Neural crest cell (in vitro differentiated cells): ENCODE measurements around the gene PROM2. TPM values are rescaled to one million over a fixed set of nuclear protein-coding genes. Genes with fewer than 3 reads are reported as not detected.

ENCODE experiments used
- DNase-seq: peaks from one replicate; pipeline ENCODE4 v3.0.0; 2021; ENCODE audit warnings: low read depth, mixed read lengths, low spot score
- H3K27ac Mint-ChIP-seq: one replicate; pipeline ENCODE4 v1.8.0; 2021; ENCODE audit warnings: mild to moderate bottlenecking, mixed read lengths; ENCODE audit not compliant: unreplicated experiment
- H3K27me3 Mint-ChIP-seq: 2 replicates; pipeline ENCODE4 v1.8.0; 2021; ENCODE audit warnings: low read depth, mild to moderate bottlenecking, mixed read lengths
- H3K36me3 Mint-ChIP-seq: 2 replicates; pipeline ENCODE4 v1.8.0; 2021; ENCODE audit warnings: low read depth, mild to moderate bottlenecking, mixed read lengths
- H3K4me1 Mint-ChIP-seq: 2 replicates; pipeline ENCODE4 v1.8.0; 2021; ENCODE audit warnings: mixed read lengths
- H3K4me3 Mint-ChIP-seq: one replicate; pipeline ENCODE4 v1.8.0; 2021; ENCODE audit warnings: mild to moderate bottlenecking, mixed read lengths
- H3K9me3 Mint-ChIP-seq: 2 replicates; pipeline ENCODE4 v1.8.0; 2021; ENCODE audit warnings: mixed read lengths
- CTCF ChIP-seq: fragments of 200-600 bp; sonication (generic); conservative IDR thresholded peaks from 2 replicates; pipeline ENCODE4 v1.5.0; 2021; ENCODE audit warnings: antibody characterized with exemption, mild to moderate bottlenecking
- total RNA-seq: library from RNA; stranded (reverse); gene quantifications from 2 replicates; pipeline ENCODE4 v1.2.1, GENCODE V29; 2021

PROM2 gene
- total RNA-seq, 1 donor from 2014 or later = 1.8 TPM

- Mint-ChIP-seq H3K36me3 (peaks cover 3% of the 10 kb centered on the region), H3K4me3 (no peak overlapping the region), H3K4me1 (peaks cover 5% of the 10 kb centered on the region), H3K27me3 (no peaks in the 10 kb centered on the region), H3K27ac (peak overlapping the region; percentile 8), H3K9me3 (peaks cover 3% of the 10 kb centered on the region)
- DNase-seq = no peak
- TF ChIP-seq CTCF = no peak
These were observed 13.9 kb upstream of the PROM2 start for GRCh38 chr2:95260028-95261023.

GRCh38 chr2:95261602-95262001, 12.6 kb upstream of the PROM2 start:
- Mint-ChIP-seq H3K36me3 (peaks cover 2% of the 10 kb centered on the region), H3K4me3 (no peak overlapping the region), H3K27me3 (no peaks in the 10 kb centered on the region), H3K27ac (no peak overlapping the region), H3K9me3 (peaks cover 3% of the 10 kb centered on the region), H3K4me1 (peaks cover 5% of the 10 kb centered on the region)
- TF ChIP-seq CTCF = no peak
- DNase-seq = no peak

- no peaks in the 10 kb centered on the region for H3K27me3 Mint-ChIP-seq
- no peak overlapping the region for H3K27ac Mint-ChIP-seq
- DNase-seq = no peak
- H3K4me1 Mint-ChIP-seq = peaks cover 12% of the 10 kb centered on the region
- no peak for TF ChIP-seq CTCF
- H3K9me3 Mint-ChIP-seq = peaks cover 3% of the 10 kb centered on the region
- H3K36me3 Mint-ChIP-seq = no peaks in the 10 kb centered on the region
- no peak overlapping the region for H3K4me3 Mint-ChIP-seq
These were observed 11.2 kb upstream of the PROM2 start for GRCh38 chr2:95262896-95263542.

GRCh38 chr2:95264624-95265023, 9.6 kb upstream of the PROM2 start:
- DNase-seq = no peak
- peaks cover 17% of the 10 kb centered on the region for H3K4me1 Mint-ChIP-seq
- H3K27ac Mint-ChIP-seq = no peak overlapping the region
- no peak overlapping the region for H3K4me3 Mint-ChIP-seq
- no peaks in the 10 kb centered on the region for H3K36me3 Mint-ChIP-seq
- no peak for TF ChIP-seq CTCF
- H3K27me3 Mint-ChIP-seq = no peaks in the 10 kb centered on the region
- no peaks in the 10 kb centered on the region for H3K9me3 Mint-ChIP-seq

GRCh38 chr2:95265182-95265581, 9.1 kb upstream of the PROM2 start:
- TF ChIP-seq CTCF = no peak
- Mint-ChIP-seq H3K27ac (no peak overlapping the region), H3K27me3 (no peaks in the 10 kb centered on the region), H3K4me3 (no peak overlapping the region), H3K4me1 (peaks cover 15% of the 10 kb centered on the region), H3K9me3 (no peaks in the 10 kb centered on the region), H3K36me3 (no peaks in the 10 kb centered on the region)
- no peak for DNase-seq
